M059J (cell line): ENCODE measurements around the gene DOK7. TPM values are rescaled to one million over a fixed set of nuclear protein-coding genes. Genes with fewer than 3 reads are reported as not detected.

Source experiments
- DNase-seq: peaks from one replicate; pipeline ENCODE4 v3.0.0-alpha.2; 2012; ENCODE audit warnings: low read depth
- total RNA-seq: library from RNA; depleted of rRNA; stranded (reverse); fragments of >200 nt; shearing (Covaris generic); gene quantifications from 2 replicates; pipeline ENCODE4 v1.2.3, GENCODE V29; 2014

Gene DOK7
- total RNA-seq, 1 experiment from 2014 or later: 3.1 TPM

DNA sequence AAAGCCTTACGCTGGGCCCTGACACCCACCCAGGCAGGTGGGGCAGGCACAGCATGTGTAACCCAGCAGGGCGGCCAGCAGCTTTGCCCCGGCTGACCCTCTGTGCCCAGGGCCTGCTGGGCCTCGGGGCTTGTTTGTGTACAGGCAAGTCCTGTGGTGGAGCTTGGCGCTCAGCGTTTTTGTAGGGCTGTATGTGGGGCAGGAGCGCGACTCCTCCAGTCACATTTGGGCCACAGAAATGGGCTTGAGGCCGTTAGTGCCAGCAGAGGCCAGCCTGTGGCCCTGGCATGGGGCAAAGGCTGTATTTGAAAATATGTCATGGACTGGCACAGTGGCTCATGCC lies 36.0 kb upstream of the DOK7 start:
- no peak for DNase-seq

- DNase-seq: no peak
Observed at GRCh38 chr4:3427706-3428446, 35.2 kb upstream of the DOK7 start.

DNA sequence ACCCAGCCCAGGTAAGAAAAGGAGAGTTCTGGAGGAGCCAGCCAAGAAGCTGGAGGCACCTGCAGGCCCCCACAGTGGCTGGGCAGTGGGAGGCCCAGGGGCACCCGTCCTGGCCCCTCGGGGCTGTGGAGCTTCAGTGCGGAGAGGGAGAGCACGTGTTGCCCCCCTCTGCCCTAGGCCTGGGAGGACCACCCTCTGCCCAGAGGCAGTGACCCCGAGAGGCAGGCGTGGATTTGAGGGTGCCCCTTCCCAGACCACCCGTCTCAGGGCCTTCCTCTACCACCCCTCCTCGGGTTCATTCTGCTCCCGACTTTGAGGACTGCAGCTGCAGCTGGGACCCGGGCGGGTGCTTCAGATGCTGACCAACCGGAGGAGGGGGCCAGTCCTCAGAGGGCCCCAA lies 33.5 kb upstream of the DOK7 start:
- no peak for DNase-seq

DNA sequence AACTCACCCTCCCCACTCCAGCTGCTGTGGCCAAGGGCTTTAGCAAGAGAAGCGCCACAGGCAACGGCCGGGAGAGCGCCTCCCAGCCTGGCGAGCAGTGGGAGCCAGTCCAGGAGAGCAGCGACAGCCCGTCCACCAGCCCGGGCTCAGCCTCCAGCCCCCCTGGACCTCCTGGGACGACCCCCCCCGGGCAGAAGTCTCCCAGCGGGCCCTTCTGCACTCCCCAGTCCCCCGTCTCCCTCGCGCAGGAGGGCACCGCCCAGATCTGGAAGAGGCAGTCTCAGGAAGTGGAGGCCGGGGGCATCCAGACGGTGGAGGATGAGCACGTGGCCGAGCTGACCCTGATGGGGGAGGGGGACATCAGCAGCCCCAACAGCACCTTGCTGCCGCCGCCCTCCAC lies 32.6 kb upstream of the DOK7 start:
- no peak for DNase-seq

GRCh38 chr4:3431446-3431993 lies 31.6 kb upstream of the DOK7 start:
- no peak for DNase-seq

DNA sequence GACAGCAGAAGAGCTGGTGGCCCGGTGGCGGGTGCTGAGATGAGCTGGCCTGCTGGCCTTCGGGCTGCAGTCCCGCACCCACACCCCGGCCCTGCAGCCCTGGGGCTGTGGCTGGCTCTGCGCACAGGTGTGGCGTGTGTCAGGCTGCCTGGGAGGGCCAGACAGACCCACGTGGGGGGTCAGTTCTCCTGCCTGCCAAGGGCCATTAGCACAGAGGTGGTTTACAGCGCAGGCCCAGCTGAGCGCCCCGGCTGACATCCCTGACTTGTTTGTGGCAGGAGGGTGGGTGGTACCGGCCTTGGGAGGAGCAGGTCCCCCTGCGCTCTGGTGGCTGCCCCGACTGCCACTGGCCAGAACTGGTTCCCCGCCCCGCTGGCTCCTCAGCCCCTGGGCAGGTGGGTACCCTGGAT lies 30.7 kb upstream of the DOK7 start:
- no peak for DNase-seq

DNA sequence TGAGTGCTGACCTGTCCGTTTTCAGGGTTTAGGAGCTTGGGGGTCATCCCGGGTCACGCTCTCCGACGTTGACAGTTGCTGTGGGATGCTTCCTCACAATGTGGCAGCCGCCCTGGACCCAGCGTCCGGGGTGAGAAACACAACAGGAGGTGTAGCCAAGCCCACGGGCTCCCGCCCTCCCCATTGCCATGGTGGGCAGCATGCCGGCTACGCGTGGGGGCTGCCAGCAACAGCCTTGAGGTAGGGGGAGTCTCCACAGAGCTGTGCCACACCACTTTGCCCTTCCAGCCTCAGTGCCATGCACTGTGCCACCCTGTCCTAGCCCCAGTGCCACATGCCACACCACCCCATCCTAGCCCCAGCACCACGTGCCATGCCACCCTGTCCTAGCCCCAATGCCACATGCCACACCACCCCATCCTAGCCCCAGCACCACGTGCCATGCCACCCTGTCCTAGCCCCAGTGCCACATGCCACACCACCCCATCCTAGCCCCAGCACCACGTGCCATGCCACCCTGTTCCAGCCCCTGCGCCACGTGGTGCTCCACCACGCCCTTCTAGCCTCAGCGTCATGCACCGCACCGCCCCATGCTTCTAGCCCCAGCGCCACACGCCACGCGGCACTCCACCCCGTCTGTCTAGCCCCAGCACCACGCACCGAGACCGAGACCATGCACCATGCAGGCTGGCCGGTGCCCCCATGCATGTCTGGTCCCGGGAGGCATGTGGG lies 29.8 kb upstream of the DOK7 start:
- no peak for DNase-seq

DNA sequence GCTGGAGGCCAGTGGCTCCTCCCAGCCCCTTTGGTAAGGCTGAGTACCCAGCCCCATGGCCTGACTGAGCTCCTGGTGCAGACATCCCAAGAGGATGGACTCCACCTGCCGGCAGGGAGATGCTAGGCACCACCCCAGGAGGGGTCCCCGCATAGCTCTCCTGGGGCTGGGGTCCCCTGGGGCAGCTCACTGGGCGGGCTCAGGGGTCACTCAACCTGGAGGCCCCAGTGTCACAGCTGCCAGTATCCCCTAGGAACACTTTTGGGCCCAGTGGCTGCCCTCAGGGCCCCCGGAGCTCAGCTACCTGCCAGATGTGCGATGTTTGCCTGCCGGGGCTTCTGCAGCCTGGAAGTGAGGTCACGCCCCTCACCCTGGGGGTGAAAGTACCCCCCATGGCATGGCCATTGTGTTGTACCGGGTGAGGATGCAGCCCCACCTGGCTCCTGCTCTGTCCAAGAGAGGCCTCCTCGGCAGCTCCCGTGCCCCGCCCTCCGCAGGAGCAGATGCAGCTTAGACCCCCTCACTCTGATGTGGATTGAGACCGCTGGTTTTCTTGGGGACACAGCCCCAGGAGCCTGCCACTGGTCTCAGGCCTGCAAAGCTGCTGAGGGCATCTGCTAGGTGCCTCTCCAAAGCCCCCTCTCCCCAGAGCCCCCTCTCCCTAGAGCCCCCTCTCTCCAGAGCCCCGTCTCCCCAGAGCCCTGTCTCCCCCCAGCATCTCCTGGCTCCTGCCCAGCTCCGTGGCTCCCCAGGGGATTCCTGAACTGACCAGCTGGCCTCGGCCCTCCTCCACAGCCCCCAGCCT lies 28.0 kb upstream of the DOK7 start:
- no peak for DNase-seq

GRCh38 chr4:3435686-3435956 lies 27.5 kb upstream of the DOK7 start:
- DNase-seq: no peak

- no peak for DNase-seq
Observed at GRCh38 chr4:3436048-3436797, 26.9 kb upstream of the DOK7 start.

GRCh38 chr4:3436798-3437581 lies 26.1 kb upstream of the DOK7 start:
- peak; percentile 84 for DNase-seq

DNA sequence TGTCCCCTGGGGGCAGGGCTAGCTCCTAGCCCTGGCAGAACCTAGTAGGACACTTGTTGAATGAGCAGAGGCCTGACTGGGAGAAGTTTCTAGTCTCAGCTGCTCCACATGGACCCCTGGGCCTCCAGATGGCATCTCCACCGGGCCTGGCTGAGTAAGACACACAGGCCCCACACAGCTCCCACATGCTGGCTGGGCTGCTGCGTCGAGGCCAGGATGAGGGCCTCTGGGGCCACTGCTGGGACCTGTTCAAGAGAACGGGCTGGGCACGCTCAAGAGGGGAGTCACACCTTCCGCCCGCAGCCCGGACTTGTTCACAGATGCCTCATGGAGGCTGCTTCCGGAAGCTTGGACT lies 25.5 kb upstream of the DOK7 start:
- DNase-seq: no peak

GRCh38 chr4:3437998-3438846 lies 24.9 kb upstream of the DOK7 start:
- DNase-seq: no peak

GRCh38 chr4:3438847-3439180 lies 24.3 kb upstream of the DOK7 start:
- no peak for DNase-seq

DNA sequence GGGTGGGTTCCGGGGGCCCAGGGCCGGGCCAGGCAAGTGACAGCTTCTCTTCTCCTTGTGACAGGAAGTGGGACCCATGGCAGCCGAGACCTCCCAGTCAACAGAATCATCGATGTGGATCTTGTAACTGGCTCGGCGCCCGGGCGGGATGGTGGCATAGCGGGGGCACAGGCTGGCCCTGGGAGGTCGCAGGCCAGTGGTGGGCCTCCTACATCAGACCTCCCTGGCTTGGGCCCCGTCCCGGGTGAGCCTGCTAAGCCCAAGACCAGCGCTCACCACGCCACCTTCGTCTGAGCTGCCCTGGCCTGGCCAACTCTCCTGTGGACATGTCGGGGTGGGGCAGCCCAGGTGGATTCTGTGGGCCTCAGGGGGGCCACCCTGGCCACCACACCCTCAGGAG lies 23.7 kb upstream of the DOK7 start:
- no peak for DNase-seq

- DNase-seq: peak; percentile 18
Observed at GRCh38 chr4:3440011-3440410, 23.1 kb upstream of the DOK7 start.

- DNase-seq: peak; percentile 85
Observed at GRCh38 chr4:3440979-3441500, 22.1 kb upstream of the DOK7 start.

DNA sequence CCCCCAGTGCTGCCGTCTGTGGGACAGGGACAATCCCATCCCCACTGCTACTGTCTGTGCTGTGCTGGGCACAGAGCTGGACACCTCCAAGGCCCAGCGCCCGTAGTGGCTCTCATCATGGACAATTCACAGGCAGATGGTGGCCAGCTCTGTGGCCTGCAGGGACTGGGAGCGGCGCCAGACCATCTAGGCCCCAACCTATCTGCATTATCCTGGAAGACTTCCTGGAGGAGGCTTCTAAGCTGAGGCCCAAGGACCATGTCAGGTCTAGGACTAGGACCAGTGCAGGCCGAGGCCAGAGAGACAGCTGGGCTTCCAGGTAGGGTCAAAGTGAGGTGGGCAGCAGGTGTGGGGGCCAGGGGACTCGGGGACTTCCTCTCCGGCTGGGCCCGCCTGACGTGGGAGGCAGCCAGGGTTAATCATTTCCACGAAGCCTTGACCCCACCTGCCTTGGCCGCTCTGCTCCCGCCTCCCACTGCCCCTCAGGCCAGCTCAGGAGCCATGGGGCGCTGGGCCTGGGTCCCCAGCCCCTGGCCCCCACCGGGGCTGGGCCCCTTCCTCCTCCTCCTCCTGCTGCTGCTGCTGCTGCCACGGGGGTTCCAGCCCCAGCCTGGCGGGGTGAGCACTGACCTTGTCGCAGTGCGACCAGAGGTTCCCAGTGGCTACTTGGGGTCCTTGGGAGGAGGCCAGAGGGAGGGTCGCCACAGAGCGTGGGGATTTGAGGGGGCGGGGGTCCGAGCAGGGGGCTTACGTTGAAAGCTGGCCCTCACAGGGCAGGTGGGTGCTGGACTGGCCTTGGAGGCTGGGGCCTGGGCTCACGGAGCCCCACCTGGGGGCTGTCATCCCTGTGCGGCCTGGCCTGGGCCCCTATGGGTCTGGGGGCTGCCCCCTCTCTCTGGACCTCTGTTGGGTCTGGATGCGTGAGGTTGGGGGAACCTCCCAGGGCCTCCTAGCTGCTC lies 21.3 kb upstream of the DOK7 start, which contains the start of gene HGFAC:
Gene HGFAC (plus strand): TSS at position 468 of the 959 bp plus-strand sequence. CDS start 34 bp downstream, at position 502.
- peak; percentile 31 for DNase-seq

DNA sequence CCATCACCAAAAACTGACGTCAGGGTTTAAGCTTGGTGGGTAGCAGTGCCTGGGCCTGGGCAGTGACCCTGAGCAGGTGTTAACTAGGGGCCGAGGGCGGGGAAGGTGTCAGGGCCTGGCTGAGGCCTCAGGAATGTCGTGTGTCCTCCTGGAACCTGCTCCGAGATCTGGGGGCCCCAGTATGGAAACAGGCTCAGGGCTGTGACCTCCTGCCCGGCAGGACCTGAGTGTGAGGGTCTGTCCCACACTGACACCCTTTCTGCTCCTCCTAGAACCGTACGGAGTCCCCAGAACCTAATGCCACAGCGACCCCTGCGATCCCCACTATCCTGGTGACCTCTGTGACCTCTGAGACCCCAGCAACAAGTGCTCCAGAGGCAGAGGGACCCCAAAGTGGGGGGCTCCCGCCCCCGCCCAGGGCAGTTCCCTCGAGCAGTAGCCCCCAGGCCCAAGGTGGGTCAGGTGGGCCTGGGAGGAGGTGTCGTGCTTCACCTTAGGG lies 20.6 kb upstream of the DOK7 start:
- DNase-seq: no peak
